SIG-M5 (cell line): ENCODE measurements around the gene VSTM1.

Experiments used
- DNase-seq: peaks from one replicate; lab custom pipeline; 2025; lab: John Stamatoyannopoulos, UW

VSTM1 gene

GRCh38 chr19:54011507-54012211 is 52.0 kb downstream of the VSTM1 start:
- no peak for DNase-seq

- DNase-seq: no peak
These were observed 53.2 kb downstream of the VSTM1 start for GRCh38 chr19:54010474-54010873.

DNA sequence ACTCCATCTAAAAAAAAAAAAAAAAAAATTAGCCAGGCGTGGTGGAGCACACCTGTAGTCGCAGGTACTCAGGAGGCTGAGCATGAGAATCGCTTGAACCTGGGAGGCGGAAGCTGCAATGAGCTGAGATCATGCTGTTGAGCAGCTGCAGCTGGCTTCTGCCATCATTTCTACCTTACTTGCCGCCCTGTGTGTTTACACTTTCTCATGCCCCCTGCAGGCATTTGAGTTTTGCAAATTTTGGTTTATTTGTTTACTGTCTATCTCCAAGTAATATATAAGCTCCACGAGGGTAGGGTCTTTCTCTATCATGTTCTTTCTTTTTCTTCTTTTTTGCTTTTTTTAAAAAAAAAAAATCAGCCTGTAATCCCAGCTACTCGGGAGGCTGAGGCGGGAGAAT is 54.3 kb downstream of the VSTM1 start:
- no peak for DNase-seq

DNA sequence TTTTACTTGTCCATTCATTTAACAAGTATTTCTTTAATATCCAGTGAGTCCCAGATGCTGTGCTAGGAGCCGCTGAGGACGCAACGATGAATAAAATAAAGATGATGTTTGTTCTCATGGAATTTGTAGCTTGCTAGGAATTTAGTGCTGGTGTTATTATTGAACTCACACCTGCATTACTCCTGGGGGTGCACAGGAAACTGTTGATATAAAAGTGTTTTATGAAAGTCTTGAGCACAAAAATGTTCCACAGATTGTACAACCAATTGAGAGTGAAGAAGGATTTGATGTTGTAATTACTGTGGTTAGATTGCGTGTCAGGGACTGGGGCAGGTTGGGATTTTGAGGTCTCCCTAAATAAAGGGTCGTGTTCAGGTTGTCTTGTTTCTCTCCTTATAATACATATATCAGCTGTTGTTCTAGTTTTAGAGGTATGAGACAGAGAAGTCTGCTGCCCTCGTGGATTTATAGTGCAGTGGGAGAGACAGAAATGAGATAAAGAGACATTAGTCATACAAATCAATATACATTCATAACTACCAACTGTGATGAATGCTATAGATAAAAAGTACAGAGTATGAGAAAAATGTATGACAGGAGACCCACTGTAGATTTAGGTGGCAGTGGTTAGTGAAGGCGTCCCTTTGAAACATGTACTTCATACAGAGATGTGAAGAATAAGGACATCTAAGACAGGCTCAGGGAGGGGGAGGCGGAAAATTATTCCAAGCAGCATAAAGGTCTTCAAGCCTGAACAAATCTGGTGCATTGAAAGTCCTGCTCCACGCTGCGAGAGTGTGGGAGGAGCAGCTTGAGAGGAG is 61.0 kb downstream of the VSTM1 start:
- no peak for DNase-seq

- DNase-seq: no peak
These were observed 62.2 kb downstream of the VSTM1 start for GRCh38 chr19:54001496-54001895.

DNA sequence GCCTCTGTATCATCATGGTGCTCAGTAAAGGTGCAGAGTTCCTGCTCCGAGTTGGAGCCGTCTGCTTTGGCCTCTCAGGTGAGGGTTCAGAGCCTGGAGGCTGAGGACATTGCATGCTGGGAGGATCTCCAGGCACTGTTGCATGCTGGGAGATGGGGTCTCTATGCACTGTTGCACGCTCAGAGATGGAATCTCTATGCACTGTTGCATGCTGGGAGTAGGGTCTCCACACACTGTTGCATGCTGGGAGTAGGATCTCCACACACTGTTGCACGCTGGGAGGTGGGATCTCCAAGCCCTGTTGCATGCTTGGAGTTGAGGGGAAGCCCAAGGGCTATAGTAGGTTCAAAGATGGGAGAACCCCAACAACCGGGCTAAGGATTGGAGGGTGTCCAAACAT is 64.0 kb downstream of the VSTM1 start:
- no peak for DNase-seq

- no peak for DNase-seq
These were observed 65.5 kb downstream of the VSTM1 start for GRCh38 chr19:53998223-53998622.

GRCh38 chr19:53994811-53995210 is 68.9 kb downstream of the VSTM1 start:
- DNase-seq: no peak

GRCh38 chr19:53993448-53993847 is 70.2 kb downstream of the VSTM1 start:
- no peak for DNase-seq

- no peak for DNase-seq
These were observed 70.9 kb downstream of the VSTM1 start for GRCh38 chr19:53992815-53993214.

GRCh38 chr19:53992211-53992610 is 71.5 kb downstream of the VSTM1 start:
- DNase-seq: no peak

GRCh38 chr19:53991224-53992113 is 72.2 kb downstream of the VSTM1 start, which contains the start of gene CACNG6:
CACNG6 (plus strand) TSS chr19:53991637; CDS start chr19:53992878, 1,241 bp downstream.
- DNase-seq: no peak
